G401 (cell line): ENCODE results near the gene RCBTB1. TPM values are rescaled to one million over a fixed set of nuclear protein-coding genes. Genes with fewer than 3 reads are reported as not detected.
"Not testable (repeated sequence)": the region's sequence is repeated elsewhere in the genome, so short reads cannot be mapped to it uniquely, and the experiment has no call there.

ENCODE experiments used
- DNase-seq: peaks from one replicate; pipeline ENCODE4 v3.0.0-alpha.2; 2015; ENCODE audit warnings: low spot score
- in situ Hi-C: cut with HindIII; loops from 2 replicates; pipeline ENCODE4 v1.10.0; 2016; ENCODE audit warnings: low sequenced_read_pairs, mixed read lengths
- total RNA-seq: library from RNA; depleted of rRNA; stranded (reverse); fragments of >200 nt; shearing (Covaris generic); gene quantifications from 2 replicates; pipeline ENCODE4 v1.2.3, GENCODE V29; 2014

Gene RCBTB1
- total RNA-seq, 1 experiment from 2014 or later: 28.2 TPM

GRCh38 chr13:49566461-49566860, 18.9 kb downstream of the RCBTB1 start:
- in situ Hi-C loops: no loop called here
- no peak for DNase-seq

DNA sequence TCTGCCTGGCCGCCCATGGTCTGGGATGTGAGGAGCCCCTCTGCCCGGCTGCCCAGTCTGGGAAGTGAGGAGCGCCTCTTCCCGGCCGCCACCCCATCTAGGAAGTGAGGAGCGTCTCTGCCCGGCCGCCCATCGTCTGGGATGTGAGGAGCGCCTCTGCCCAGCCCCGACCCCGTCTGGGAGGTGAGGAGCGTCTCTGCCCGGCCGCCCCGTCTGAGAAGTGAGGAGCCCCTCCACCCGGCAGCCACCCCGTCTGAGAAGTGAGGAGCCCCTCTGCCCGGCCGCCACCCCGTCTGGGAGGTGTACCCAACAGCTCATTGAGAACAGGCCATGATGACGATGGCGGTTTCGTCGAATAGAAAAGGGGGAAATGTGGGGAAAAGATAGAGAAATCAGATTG, 19.9 kb downstream of the RCBTB1 start:
- DNase-seq, in situ Hi-C loops: not testable (repeated sequence)

DNA sequence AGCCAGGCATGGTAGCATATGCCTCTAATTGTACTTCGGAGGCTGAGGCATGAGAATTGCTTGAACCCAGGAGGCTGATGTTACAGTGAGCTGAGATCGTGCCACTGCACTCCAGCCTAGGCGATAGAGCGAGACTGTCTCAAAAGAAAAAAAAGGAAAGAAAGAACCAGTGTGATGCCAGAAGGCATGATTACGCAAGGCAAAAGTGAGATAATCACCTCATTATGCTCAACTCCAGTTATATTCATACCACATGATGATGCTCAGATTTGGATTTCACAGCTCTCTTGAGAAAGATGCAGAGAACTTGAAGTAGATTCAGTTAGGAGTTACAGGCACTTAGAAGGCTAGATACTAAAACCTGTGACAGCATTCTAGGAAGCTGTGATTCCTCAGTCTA, 21.8 kb downstream of the RCBTB1 start:
- in situ Hi-C loops: no loop called here
- DNase-seq: no peak

DNA sequence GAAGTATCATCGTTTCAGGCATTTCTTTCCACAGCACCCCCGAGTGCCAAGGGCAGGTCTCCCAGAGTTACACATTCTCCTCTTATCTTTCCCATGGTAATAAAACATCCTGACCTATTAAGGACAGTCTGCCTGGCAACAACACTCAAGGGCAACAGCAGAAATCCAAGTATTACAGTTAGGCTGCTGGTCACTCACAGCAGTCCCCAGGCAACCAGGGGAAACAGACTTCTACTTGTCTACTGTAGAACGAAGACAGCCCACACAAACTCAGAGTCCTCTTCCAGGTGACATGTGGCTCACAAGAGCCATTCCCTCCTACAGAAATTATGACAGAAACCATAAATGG, 24.3 kb downstream of the RCBTB1 start:
- in situ Hi-C loops: no loop called here
- DNase-seq: no peak

- no peak for DNase-seq
- in situ Hi-C loops: no loop called here
These were observed 24.9 kb downstream of the RCBTB1 start for GRCh38 chr13:49560270-49561061.

DNA sequence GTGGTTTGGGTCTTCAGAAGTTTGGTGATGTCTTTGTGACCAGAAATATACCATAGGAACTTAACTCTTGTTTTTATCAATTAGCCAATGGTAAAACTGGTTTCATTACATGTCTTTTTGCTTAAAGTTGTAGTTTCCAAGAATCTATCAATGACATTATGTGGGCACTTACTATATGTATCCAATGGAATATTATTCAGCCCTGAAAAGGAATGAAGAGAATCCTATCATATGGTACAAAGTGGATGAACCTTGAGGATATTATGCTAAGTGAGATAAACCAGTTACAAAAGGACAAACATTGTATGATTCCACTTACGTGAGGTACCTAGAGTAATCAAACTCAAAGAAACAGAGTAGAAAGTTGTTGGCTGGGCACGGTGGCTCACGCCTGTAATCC, 26.4 kb downstream of the RCBTB1 start:
- no peak for DNase-seq
- in situ Hi-C loops: no loop called here

DNA sequence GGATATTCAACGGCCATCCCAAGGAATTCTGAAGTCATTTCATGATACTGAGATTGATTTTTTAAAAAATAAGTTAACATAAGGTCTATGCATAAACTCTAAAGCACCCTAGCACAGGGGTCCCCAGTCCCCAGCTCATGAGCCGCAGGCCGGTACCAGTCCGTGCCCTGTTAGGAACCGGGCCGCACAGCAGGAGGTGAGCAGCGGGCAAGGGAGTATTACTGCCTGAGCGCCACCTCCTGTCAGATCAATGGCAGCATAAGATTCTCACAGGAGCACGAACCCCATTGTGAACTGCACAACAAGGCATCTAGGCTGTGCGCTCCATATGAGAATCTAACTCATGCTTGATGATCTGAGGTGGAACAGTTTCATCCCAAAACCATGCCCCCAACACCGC, 31.0 kb downstream of the RCBTB1 start:
- in situ Hi-C loops: no loop called here

GRCh38 chr13:49553888-49554287, 31.5 kb downstream of the RCBTB1 start:
- DNase-seq: no peak
- in situ Hi-C loops: no loop called here

More for the DNA sequence above, 31.0 kb downstream of the RCBTB1 start:
- no peak for DNase-seq

DNA sequence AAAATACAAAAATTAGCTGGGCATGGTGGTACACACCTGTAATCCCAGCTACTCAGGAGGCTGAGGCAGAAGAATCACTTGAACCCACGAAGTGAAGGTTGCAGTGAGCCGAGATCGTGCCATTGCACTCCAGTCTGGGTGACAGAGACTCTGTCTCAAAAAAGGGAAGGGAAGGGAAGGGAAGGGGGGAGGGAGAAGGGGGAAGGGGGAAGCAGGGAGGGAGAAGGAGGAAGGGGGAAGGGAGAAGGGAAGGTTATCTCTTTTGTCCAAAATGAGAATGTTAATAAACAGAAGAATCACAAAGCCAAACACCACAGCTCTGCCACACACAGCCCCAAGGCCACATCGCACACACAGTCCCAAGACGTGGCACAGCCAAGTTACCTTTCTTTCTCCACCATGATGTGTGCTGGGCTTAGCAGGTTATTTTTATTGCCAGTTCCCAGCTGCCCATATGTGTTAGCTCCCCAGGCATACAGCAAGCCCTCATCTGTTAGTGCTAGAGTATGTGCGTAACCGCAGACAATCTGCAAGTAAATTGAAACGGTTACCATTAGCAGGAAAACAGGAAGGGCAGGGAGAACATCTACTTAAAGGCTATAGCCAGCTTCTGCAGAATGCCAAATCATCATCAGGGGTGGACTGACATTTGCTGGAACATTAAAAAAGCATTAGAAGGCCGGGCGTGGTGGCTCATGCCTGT, 34.3 kb downstream of the RCBTB1 start:
- no peak for DNase-seq
- in situ Hi-C loops: no loop called here

DNA sequence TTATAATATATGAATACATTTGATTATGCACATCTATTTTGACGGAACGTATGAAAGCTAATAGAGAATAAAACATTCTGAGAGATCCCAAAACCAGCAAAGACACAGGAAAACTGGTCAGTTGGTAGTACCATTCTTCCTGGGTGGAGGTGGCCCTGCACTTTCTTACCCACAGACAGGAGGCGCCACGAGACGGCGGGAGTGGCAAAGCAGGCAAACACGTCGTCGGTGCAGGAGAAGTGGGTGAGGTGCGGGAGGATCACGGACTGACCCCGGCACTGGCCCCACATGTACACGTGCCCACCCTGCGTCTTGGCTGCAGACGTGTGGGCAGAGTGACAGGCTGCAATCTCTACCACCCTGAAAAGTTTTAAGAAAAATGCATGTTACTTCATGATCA, 36.1 kb downstream of the RCBTB1 start:
- in situ Hi-C loops: no loop called here
- no peak for DNase-seq

DNA sequence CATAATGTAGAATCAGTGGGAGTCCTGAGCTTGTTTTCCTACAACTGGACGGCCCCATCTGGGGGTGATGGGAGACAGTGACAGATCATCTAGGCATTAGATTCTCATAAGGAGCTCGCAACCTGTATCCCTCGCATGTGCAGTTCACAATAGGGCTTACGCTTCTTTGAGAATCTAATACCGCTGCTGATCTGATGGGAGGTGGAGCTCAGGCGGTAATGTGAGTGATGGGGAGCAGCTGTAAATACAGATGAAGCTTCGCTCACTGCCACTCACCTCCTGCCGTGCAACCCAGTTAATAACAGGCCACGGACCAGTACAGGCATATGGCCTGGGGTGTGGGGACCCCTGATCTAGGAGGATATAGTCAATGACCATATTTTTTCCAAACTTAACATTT, 38.8 kb downstream of the RCBTB1 start:
- in situ Hi-C loops: no loop called here
- no peak for DNase-seq

DNA sequence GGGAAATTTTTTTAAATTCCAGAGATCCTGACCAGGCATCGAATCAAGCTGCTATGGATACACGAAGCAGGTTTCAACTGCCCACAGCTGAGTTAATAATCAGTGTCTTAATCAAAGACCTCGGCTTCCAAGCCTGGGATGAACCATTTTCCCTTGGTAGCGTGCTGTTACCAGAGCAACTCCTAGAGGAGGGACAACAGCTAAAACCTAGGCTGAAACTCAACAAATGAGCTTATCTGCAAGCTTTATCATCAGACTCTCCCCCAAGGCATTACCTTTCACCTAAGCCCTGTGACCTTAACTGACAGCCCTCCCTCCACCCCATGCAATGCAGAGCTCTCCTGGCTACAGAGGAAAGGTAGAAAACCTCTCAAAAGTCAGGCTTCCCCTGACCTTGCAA, 39.7 kb downstream of the RCBTB1 start:
- in situ Hi-C loops: no loop called here
- DNase-seq: no peak

GRCh38 chr13:49543656-49544055, 41.7 kb downstream of the RCBTB1 start:
- in situ Hi-C loops: no loop called here
- no peak for DNase-seq

DNA sequence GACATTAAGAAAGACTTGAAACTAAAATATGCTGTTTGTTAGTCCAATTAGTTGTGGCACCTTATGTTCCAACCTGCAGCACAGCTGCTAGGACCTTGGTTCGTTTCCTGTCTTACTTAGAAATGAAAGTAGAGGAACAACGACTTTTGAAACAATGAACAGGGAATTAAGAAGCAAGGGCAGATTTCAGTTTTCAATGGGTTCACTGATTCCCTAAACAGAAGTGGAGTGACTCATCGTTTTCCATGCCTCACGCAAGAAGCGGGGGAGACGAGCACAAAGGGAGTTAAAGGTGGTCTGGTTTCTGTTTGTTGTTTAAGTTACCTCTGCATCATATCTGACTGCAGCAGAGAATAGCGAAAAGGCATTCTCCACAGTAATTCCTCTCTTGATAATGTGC, 44.8 kb downstream of the RCBTB1 start:
- DNase-seq: no peak
- in situ Hi-C loops: no loop called here

DNA sequence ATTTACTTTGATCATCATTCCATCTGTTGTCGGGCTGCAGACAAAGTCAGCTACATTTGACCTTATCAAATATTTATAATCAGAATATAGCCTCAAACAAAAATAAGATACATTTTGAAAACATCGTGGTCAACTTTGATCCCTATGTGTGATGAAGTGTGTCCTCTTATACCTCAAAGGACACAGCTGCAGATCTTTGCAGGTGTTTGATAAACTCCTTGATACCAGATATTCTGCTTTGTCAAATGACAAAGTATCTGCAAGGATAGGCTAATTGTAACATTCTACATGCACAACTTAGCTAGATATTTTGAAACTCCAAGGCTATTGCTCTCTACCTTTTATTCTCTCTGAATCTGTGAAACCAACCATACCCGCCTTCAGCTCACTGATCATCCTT, 45.6 kb downstream of the RCBTB1 start:
- in situ Hi-C loops: no loop called here
- DNase-seq: no peak

DNA sequence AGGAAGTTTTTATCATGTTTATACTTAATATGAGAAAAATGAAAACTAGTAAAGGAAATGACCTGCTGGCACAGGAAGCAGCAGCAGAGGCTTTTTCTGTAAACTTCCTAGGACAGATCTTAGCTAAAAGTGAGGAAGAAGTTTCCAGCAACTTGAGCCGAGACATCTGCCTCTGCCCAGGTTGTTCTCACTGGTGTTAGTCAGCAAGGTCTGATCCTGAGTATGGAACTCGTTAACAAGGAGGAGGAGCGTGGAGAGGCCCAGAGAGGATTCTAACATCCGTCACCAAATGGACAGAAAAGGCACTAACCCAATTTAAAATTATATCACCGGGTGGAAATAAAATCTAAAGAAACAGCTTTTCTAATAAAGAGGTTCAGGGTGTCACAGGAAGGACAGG, 46.0 kb downstream of the RCBTB1 start:
- in situ Hi-C loops: no loop called here
- DNase-seq: no peak

- no peak for DNase-seq
- in situ Hi-C loops: no loop called here
These were observed 47.0 kb downstream of the RCBTB1 start for GRCh38 chr13:49538404-49538803.

- DNase-seq: no peak
- in situ Hi-C loops: no loop called here
These were observed 49.0 kb downstream of the RCBTB1 start for GRCh38 chr13:49536144-49536873.

- DNase-seq: no peak
- in situ Hi-C loops: no loop called here
These were observed 51.6 kb downstream of the RCBTB1 start for GRCh38 chr13:49533591-49534269.

- no peak for DNase-seq
- in situ Hi-C loops: no loop called here
These were observed 52.3 kb downstream of the RCBTB1 start for GRCh38 chr13:49533011-49533410.
